GM18907 (cell line): ENCODE measurements around the gene POU5F2.

Source experiments
- ATAC-seq: cut with Tn5 transposase; IDR thresholded peaks from one replicate; pipeline ENCODE4 v1.9.1; 2021; ENCODE audit warnings: mild to moderate bottlenecking, moderate library complexity; ENCODE audit not compliant: unreplicated experiment

The POU5F2 gene, protein sequence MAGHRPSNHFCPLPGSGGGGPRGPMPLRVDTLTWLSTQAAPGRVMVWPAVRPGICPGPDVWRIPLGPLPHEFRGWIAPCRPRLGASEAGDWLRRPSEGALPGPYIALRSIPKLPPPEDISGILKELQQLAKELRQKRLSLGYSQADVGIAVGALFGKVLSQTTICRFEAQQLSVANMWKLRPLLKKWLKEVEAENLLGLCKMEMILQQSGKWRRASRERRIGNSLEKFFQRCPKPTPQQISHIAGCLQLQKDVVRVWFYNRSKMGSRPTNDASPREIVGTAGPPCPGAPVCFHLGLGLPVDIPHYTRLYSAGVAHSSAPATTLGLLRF

DNA sequence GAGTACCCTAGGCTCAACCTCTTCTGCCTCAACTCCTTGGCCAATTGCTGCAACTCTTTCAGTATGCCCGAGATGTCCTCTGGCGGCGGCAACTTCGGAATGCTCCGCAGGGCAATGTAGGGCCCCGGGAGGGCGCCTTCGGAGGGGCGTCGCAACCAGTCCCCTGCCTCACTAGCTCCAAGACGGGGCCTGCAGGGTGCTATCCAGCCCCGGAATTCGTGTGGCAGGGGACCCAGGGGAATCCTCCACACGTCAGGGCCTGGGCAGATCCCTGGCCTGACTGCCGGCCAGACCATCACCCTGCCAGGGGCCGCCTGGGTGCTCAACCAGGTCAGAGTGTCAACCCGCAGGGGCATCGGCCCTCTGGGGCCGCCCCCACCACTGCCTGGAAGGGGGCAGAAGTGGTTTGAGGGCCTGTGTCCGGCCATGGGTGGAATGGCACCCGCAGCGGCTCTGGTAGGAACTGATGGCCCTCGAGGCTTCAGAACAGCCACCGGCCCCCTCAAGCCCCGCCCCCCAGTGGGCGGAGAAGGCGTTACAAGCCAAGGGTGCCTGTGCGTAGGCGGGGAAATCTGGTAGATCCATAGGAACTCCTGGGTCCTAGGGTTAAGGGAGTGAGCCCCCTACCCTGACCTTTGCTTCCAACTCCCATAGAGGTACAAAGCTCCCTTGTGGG is at the start of gene POU5F2:
Gene POU5F2, minus strand, starts transcription at position 465 of the 676 bp plus-strand sequence. Its CDS starts 37 bp downstream, at position 428.
- ATAC-seq: no peak

DNA sequence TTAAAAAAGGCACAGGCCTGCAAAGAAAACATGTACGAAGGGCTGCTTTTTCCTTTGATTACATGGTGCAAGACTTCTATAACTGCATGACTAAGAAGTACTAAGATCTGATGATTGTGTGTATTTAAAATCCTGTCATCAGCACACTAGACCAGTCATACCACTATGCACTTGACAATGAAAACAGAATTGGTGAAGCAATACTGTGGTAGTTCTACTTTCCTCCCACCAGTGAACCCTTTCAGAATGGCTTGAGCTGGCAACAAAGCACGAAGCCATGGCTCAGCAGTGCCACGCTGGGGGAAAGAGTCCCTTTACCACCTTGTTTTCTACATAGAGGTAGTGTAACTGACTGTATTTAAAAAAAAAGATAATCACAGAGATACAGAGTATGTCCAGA is 49.0 kb upstream of the POU5F2 start:
- ATAC-seq: no peak

GRCh38 chr5:93789173-93790067 is 48.0 kb upstream of the POU5F2 start:
- no peak for ATAC-seq

DNA sequence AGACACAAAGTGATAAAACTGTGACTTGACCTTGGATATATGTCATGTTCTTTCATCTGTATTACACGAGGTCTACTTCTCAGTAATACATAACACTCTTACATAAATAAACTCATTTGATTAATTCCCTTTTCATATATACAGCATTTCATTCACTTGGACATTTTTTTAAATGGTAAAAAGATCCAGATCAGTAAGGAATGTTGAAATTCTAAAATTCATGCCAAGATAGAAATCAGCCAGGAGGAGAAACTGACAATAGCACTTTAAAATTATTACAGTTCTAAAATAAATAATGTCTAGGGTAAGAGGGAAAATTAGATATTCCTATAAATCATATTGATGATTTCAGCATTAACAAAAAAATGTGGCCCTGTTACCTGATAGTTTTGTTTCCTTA is 46.2 kb upstream of the POU5F2 start:
- ATAC-seq: no peak

- ATAC-seq: no peak
Observed at GRCh38 chr5:93785475-93785874, 44.1 kb upstream of the POU5F2 start.

DNA sequence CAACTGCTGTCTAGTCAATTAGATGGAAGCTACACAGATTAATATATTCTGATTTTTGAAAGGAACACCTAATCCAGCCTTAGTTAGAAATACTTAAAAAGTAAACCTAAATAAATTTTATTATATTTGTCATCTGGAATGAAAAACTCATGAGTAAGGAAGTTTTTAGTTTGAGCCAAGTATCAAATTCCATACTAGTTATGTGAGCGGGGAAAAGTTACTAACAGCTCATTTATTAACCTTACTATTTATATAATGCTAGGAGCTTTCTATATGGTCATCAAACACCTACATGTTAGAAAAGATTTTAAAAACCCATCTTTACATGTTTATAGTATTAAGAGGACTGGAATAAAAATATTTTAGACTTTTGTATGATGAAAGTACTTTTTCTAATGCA is 41.6 kb upstream of the POU5F2 start:
- no peak for ATAC-seq

DNA sequence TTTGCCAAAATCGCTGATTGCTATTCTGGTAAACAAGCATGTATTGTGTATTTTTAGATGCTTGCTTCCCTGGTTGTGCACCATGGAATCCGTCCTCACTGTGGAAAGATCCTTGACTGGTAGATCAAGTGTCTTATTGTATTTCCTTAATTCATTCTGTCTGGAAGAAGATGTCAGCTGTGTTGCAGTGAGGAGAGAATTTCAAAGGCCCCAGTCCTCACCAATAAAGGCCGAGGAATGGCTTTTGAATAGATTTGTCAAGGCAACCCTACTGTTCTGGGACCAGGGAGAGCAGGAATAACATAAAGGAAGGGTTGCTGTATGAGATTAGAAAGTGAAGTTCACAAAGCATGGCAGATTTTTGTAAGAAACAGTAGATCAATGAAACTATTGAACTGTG is 36.2 kb upstream of the POU5F2 start:
- no peak for ATAC-seq

GRCh38 chr5:93756372-93756771 is 15.0 kb upstream of the POU5F2 start:
- ATAC-seq: no peak

GRCh38 chr5:93755716-93756115 is 14.3 kb upstream of the POU5F2 start:
- no peak for ATAC-seq

DNA sequence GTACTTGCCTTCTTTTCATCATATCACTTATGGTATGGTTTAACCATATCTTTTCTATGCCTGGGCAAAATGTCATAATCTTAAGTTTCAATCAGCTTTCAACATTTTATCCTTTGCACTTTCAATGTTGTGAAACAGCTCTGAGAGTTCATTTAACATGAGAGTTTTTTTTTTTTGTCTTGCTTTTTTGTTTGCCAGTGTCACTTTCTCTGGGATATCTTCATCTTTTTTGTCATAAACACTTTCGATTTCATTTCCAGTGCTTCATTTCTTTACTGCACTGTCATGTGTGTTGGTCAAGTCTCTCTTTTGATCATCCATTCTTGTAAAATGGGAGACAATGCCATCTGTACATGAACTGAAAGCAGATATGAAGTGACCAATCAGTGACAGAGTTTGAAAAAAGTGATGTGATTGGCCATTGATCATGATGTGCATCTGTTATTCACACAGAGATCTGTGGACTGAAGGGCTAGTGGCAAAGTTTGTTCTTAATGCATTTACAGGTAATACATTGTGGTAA is 7.5 kb upstream of the POU5F2 start:
- no peak for ATAC-seq

DNA sequence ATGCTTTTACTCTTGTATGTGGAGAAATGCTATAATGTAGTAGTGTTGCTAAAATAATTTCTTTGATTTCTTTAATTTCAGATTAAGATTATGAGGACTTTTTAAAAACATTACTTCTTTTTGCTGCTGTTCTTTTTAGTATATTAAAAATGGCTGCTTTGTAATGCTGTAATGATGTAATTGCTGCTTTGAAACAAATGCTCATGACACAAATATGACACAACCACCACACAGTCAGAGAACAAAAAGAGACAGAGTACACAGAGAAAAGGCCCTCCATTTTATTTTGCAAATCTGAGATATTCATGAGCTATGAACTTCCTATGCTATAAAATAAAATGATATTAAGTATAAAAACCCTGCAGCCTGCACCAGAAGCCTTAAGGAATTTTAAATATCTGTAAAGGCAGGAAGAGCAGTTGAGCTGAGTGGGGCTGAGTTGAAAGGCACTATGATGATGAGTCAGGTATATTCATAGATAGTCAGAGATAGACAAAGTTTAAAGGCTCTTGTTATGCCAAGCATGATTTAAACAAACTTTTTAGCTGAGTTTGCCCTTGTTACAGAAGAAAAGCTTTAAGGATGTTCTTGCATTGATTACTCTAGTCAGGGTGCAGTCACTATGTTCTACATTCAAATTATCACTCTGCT is 5.1 kb upstream of the POU5F2 start:
- no peak for ATAC-seq

DNA sequence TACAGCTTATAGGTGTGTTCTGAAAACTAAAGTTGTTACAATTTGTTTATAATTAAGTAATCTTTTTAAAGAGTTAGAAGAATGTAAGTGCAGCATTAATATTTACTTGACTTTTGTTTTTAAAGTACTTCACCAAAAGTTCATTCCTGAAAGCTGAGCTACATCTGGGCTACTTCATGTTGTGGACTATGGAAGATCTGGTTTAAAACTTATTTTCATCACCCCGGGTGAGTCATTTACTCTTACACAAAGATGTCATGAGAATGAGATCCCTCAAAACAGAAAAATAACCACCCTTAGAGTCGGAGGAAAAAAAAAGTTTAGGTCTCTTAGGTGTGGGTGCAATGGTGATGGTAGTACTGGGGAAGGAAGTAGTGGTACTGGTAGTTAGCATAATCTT is 5.1 kb downstream of the POU5F2 start:
- ATAC-seq: no peak

DNA sequence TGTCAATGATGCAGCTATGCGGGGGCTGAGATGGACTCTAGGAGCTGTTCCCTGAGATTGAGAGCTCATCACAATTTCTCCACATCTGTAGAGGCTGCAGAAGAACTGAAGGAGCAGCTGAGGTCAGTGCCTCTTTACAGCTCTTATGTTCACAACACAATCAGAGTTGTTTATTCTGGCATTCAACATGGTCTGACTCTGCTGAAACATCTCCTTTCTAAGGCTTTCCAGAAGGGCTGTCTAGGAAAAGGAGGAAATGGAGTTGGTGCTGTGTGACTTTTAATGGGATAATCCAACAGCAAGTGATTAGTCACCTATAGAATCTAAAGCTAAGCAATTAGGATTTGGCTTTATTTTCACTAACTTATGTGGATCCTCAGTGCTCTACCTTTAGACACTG is 6.0 kb downstream of the POU5F2 start:
- no peak for ATAC-seq

DNA sequence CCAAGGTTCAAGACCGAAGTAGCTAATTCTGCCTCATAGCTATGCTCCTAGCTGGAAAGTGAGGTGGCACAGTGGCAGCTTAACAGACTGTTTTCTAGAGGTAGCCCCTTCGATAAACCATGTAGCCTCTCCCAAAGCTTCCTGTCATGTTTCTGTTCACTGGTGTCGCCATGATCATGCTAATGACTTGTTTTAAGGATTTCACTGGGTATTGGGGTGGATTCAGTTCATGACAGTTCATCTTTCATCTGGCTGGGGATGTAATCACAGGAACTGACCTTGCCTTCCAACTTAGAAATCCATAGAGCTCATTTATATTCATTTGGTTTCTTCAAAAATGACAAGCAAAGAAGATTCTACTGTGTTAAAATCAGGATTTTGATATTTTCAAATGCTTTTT is 9.4 kb downstream of the POU5F2 start:
- ATAC-seq: no peak

- no peak for ATAC-seq
Observed at GRCh38 chr5:93726595-93726994, 14.8 kb downstream of the POU5F2 start.

DNA sequence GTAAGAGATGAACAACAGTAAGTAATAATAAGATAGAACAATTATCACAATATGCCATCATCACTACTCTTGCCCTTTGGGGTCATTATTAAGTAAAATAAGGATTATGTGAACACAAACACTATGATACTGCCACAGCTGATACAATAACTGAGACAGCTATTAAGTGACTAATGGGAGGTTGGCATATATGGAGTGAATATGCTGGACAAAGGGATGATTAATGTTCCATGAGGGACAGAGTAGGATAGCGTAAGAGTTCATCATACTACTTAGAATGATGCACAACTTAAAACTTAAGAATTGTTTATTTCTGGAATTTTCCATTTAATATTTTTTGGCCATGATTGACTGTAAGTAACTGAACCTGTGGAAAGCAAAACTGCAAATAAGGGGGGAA is 16.6 kb downstream of the POU5F2 start:
- ATAC-seq: no peak

- ATAC-seq: no peak
Observed at GRCh38 chr5:93723681-93724080, 17.7 kb downstream of the POU5F2 start.

- no peak for ATAC-seq
Observed at GRCh38 chr5:93723005-93723404, 18.4 kb downstream of the POU5F2 start.

DNA sequence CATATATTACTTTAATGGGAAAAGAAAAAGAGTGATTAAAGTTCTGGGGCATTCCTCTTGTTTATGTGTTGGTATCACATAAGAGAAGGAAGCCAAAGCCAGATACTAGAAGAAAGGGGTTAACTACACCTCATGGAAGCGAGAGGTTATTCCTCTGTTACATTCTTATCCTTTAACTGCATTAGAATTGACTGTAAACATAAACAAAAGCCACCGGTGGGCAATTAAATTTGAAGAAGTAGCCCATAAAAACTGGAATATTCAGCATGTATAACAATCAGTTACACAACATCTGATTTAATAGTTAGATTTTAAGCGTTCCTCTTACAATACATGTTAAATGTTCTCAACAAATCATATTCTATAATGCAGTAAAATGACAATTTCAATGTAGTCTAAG is 18.8 kb downstream of the POU5F2 start:
- no peak for ATAC-seq

DNA sequence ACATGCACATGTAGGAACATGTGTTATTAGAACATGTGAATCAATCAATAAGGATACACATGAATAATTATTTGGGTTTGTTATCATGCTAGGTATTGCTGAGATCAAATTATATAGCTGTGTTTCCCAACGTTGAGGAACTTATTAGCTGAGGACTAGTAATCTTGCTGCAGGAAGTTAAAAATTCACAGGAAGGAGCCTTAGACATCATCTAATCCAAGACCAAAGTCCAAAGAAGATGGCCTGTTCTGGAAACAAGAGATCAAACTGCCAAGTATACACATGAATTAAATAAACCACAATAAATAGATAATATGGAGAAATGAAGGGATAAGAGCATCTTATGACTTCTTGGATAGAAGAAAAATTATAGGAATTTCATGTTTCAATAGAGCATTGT is 19.9 kb downstream of the POU5F2 start:
- no peak for ATAC-seq

- no peak for ATAC-seq
Observed at GRCh38 chr5:93721071-93721470, 20.3 kb downstream of the POU5F2 start.
